GM18858 (cell line): ENCODE measurements around the gene PATL1.
"Not testable (repeated sequence)": the region's sequence is repeated elsewhere in the genome, so short reads cannot be mapped to it uniquely, and the experiment has no call there.

Experiments
- ATAC-seq: cut with Tn5 transposase; IDR thresholded peaks from one replicate; pipeline ENCODE4 v1.9.1; 2021; ENCODE audit not compliant: unreplicated experiment

The PATL1 gene

GRCh38 chr11:59674291-59674690 lies 5.5 kb upstream of the PATL1 start:
- no peak for ATAC-seq

GRCh38 chr11:59673291-59673690 lies 4.5 kb upstream of the PATL1 start:
- ATAC-seq = no peak

GRCh38 chr11:59671471-59671870 lies 2.6 kb upstream of the PATL1 start:
- no peak for ATAC-seq

GRCh38 chr11:59669611-59670009 lies 773 bp upstream of the PATL1 start:
- ATAC-seq = no peak

GRCh38 chr11:59668188-59668949 lies 468 bp downstream of the PATL1 start:
- ATAC-seq = no peak

- ATAC-seq = no peak
Measured at GRCh38 chr11:59667812-59668187, 1.0 kb downstream of the PATL1 start.

GRCh38 chr11:59666969-59667368 lies 1.9 kb downstream of the PATL1 start:
- no peak for ATAC-seq

GRCh38 chr11:59660621-59661020 lies 8.2 kb downstream of the PATL1 start:
- ATAC-seq = no peak

GRCh38 chr11:59659981-59660380 lies 8.9 kb downstream of the PATL1 start:
- no peak for ATAC-seq

GRCh38 chr11:59658036-59658435 lies 10.8 kb downstream of the PATL1 start:
- ATAC-seq = no peak

GRCh38 chr11:59654893-59655292 lies 13.9 kb downstream of the PATL1 start:
- no peak for ATAC-seq

GRCh38 chr11:59647245-59647980 lies 21.4 kb downstream of the PATL1 start:
- no peak for ATAC-seq

GRCh38 chr11:59644528-59644927 lies 24.3 kb downstream of the PATL1 start:
- no peak for ATAC-seq

- ATAC-seq = no peak
Measured at GRCh38 chr11:59643390-59643789, 25.4 kb downstream of the PATL1 start.

GRCh38 chr11:59641156-59641555 lies 27.7 kb downstream of the PATL1 start:
- no peak for ATAC-seq

GRCh38 chr11:59630493-59630892 lies 38.3 kb downstream of the PATL1 start:
- no peak for ATAC-seq

- ATAC-seq = no peak
Measured at GRCh38 chr11:59629996-59630395, 38.8 kb downstream of the PATL1 start.

- not testable (repeated sequence) for ATAC-seq
Measured at GRCh38 chr11:59626969-59627368, 41.9 kb downstream of the PATL1 start.

- ATAC-seq = no peak
Measured at GRCh38 chr11:59625703-59626102, 43.1 kb downstream of the PATL1 start.

GRCh38 chr11:59617876-59618275 lies 51.0 kb downstream of the PATL1 start:
- ATAC-seq = no peak

- no peak for ATAC-seq
Measured at GRCh38 chr11:59616396-59616982, 52.3 kb downstream of the PATL1 start.
